ENCODE results near the gene KIF1B. TPM values are rescaled to one million over a fixed set of nuclear protein-coding genes. Genes with fewer than 3 reads are reported as not detected.

KIF1B gene
- total and polyA plus RNA-seq, 4 donors: 8.4 to 40.9 (median 8.9) TPM

GRCh38 chr1:10399444-10399941, 189.1 kb downstream of the KIF1B start:
- Histone ChIP-seq H3K27me3 (ENCODE audit: control insufficient read depth in 4 of 4, insufficient read depth in 4 of 4, low read length in 3 of 4) (no peaks in the 10 kb centered on the region), H3K27ac (ENCODE audit: low read depth in 1 of 2, low read length in 2 of 2) (peak overlapping the region; percentile 77 to 82), H3K4me1 (ENCODE audit: control insufficient read depth in 4 of 4, insufficient read depth in 4 of 4, low read length in 3 of 4) (peaks cover 3 to 26% (median 18%) of the 10 kb centered on the region in 4 donors), H3K9ac (ENCODE audit: low read depth in 1 of 2, low read length in 2 of 2) (peak overlapping the region in 1 of 2 donors; percentile 52), H3K36me3 (ENCODE audit: control insufficient read depth in 4 of 4, insufficient read depth in 3 of 4, low read depth in 1 of 4, low read length in 3 of 4) (peaks cover 7 to 17% (median 16%) of the 10 kb centered on the region in 4 donors), H3K9me3 (ENCODE audit: control insufficient read depth in 4 of 4, low read length in 3 of 4) (no peaks in the 10 kb centered on the region), H3K4me3 (ENCODE audit: low read depth in 1 of 3, low read length in 3 of 3) (peak overlapping the region; percentile 84 to 87 (median 85))
- TF ChIP-seq EGR1 (IDR thresholded peaks at IDR 0.05; ENCODE audit: low read depth in 2 of 2) (peak; percentile 43 to 58), FOXA2 (IDR thresholded peaks at IDR 0.05) (no peak)
- WGBS: 1% methylated on average over 42 of the region's 42 CpGs
- DNase-seq (ENCODE audit: low spot score): no peak

DNA sequence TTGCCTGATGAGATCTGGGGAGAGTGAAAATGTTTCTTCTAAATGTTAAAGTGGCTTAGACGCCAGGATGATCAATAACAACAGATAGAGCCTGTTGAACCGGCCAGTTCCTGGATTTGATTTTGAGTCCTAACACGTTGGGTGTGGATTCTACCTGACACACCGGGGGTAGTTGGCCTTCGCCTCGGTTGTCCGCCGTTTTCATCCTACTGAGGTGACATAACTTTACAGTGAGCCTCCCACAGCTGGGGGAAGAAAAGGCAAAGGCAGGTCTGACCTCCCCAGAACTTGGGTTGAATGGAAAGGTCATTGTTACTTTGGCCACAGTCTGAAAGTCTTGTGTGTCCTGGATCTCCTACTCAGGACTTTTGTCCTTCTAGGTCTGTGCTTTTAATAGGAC, 189.6 kb downstream of the KIF1B start:
- no peak for TF ChIP-seq FOXA2 (IDR thresholded peaks at IDR 0.05)
- no peak for TF ChIP-seq YY1 (IDR thresholded peaks at IDR 0.05)
- TF ChIP-seq HNF4A (conservative IDR thresholded peaks at IDR 0.05): peak; percentile 33 to 70
- TF ChIP-seq RXRA (IDR thresholded peaks at IDR 0.05): peak in 1 of 2 donors; percentile 37
- Histone ChIP-seq H3K9ac (ENCODE audit: low read depth in 1 of 2, low read length in 2 of 2) (peak overlapping the region in 1 of 2 donors; percentile 52), H3K4me1 (ENCODE audit: control insufficient read depth in 4 of 4, insufficient read depth in 4 of 4, low read length in 3 of 4) (peaks cover 3 to 26% (median 18%) of the 10 kb centered on the region in 4 donors), H3K27me3 (ENCODE audit: control insufficient read depth in 4 of 4, insufficient read depth in 4 of 4, low read length in 3 of 4) (no peaks in the 10 kb centered on the region), H3K4me3 (ENCODE audit: low read depth in 1 of 3, low read length in 3 of 3) (peak overlapping the region; percentile 84 to 87 (median 85)), H3K9me3 (ENCODE audit: control insufficient read depth in 4 of 4, low read length in 3 of 4) (no peaks in the 10 kb centered on the region), H3K27ac (ENCODE audit: low read depth in 1 of 2, low read length in 2 of 2) (peak overlapping the region; percentile 77 to 82), H3K36me3 (ENCODE audit: control insufficient read depth in 4 of 4, insufficient read depth in 3 of 4, low read depth in 1 of 4, low read length in 3 of 4) (peaks cover 9 to 21% (median 20%) of the 10 kb centered on the region in 4 donors)
- WGBS: 28% methylated on average over 8 of the region's 8 CpGs
- no peak for DNase-seq (ENCODE audit: low spot score)

GRCh38 chr1:10401281-10401680, 190.9 kb downstream of the KIF1B start:
- H3K4me3 ChIP-seq (ENCODE audit: low read depth in 1 of 3, low read length in 3 of 3): no peak overlapping the region
- H3K9me3 ChIP-seq (ENCODE audit: control insufficient read depth in 4 of 4, low read length in 3 of 4): no peaks in the 10 kb centered on the region
- H3K9ac ChIP-seq (ENCODE audit: low read depth in 1 of 2, low read length in 2 of 2): peak overlapping the region in 1 of 2 donors; percentile 9
- H3K36me3 ChIP-seq (ENCODE audit: control insufficient read depth in 4 of 4, insufficient read depth in 3 of 4, low read depth in 1 of 4, low read length in 3 of 4): peaks cover 11 to 29% (median 25%) of the 10 kb centered on the region in 4 donors
- peak overlapping the region; percentile 77 to 82 for H3K27ac ChIP-seq (ENCODE audit: low read depth in 1 of 2, low read length in 2 of 2)
- peaks cover 3 to 26% (median 18%) of the 10 kb centered on the region in 4 donors for H3K4me1 ChIP-seq (ENCODE audit: control insufficient read depth in 4 of 4, insufficient read depth in 4 of 4, low read length in 3 of 4)
- TF ChIP-seq NR2F2 (IDR thresholded peaks at IDR 0.05) (no peak), RXRA (IDR thresholded peaks at IDR 0.05) (no peak), FOXA2 (IDR thresholded peaks at IDR 0.05) (no peak), HNF4G (IDR thresholded peaks at IDR 0.05) (no peak), HNF4A (conservative IDR thresholded peaks at IDR 0.05) (no peak), JUND (IDR thresholded peaks at IDR 0.05) (no peak), YY1 (IDR thresholded peaks at IDR 0.05) (no peak), RAD21 (IDR thresholded peaks at IDR 0.05) (no peak), FOXA1 (IDR thresholded peaks at IDR 0.05) (no peak), ZBTB33 (IDR thresholded peaks at IDR 0.05) (no peak), GABPA (IDR thresholded peaks at IDR 0.05 in 1 of 2, conservative IDR thresholded peaks at IDR 0.05 in 1 of 2) (no peak), CTCF (IDR thresholded peaks at IDR 0.05; ENCODE audit: low read depth, low read length, missing input control) (no peak), TAF1 (conservative IDR thresholded peaks at IDR 0.05) (no peak), ATF3 (IDR thresholded peaks at IDR 0.05) (no peak), EGR1 (IDR thresholded peaks at IDR 0.05; ENCODE audit: low read depth in 2 of 2) (no peak), SP1 (IDR thresholded peaks at IDR 0.05) (no peak)
- TF ChIP-seq, protein P1, sequence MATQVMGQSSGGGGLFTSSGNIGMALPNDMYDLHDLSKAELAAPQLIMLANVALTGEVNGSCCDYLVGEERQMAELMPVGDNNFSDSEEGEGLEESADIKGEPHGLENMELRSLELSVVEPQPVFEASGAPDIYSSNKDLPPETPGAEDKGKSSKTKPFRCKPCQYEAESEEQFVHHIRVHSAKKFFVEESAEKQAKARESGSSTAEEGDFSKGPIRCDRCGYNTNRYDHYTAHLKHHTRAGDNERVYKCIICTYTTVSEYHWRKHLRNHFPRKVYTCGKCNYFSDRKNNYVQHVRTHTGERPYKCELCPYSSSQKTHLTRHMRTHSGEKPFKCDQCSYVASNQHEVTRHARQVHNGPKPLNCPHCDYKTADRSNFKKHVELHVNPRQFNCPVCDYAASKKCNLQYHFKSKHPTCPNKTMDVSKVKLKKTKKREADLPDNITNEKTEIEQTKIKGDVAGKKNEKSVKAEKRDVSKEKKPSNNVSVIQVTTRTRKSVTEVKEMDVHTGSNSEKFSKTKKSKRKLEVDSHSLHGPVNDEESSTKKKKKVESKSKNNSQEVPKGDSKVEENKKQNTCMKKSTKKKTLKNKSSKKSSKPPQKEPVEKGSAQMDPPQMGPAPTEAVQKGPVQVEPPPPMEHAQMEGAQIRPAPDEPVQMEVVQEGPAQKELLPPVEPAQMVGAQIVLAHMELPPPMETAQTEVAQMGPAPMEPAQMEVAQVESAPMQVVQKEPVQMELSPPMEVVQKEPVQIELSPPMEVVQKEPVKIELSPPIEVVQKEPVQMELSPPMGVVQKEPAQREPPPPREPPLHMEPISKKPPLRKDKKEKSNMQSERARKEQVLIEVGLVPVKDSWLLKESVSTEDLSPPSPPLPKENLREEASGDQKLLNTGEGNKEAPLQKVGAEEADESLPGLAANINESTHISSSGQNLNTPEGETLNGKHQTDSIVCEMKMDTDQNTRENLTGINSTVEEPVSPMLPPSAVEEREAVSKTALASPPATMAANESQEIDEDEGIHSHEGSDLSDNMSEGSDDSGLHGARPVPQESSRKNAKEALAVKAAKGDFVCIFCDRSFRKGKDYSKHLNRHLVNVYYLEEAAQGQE (IDR thresholded peaks at IDR 0.05): no peak
- TF ChIP-seq, protein P2, sequence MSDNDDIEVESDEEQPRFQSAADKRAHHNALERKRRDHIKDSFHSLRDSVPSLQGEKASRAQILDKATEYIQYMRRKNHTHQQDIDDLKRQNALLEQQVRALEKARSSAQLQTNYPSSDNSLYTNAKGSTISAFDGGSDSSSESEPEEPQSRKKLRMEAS (IDR thresholded peaks at IDR 0.05): no peak
- DNase-seq (ENCODE audit: low spot score): no peak
- 64% methylated on average over 1 of the region's 1 CpG for WGBS
- H3K27me3 ChIP-seq (ENCODE audit: control insufficient read depth in 4 of 4, insufficient read depth in 4 of 4, low read length in 3 of 4): no peaks in the 10 kb centered on the region

All from liver (tissue), 9 donors.